Pancreas (tissue), 10 donors: Measurements from ENCODE around the gene APOBEC3H. TPM values are rescaled to one million over a fixed set of nuclear protein-coding genes. Genes with fewer than 3 reads are reported as not detected.
"Not testable (repeated sequence)": the region's sequence is repeated elsewhere in the genome, so short reads cannot be mapped to it uniquely, and the experiment has no call there.

ENCODE experiments used
- ATAC-seq, 4 donors: fragments of 200-7000 bp; cut with Tn5 transposase; one replicate each; pipeline versions ENCODE4 v1.8.0 to v1.9.1; 2020; ENCODE audit warnings: mild to moderate bottlenecking in 4 of 4, moderate library complexity in 4 of 4
- DNase-seq, 6 donors: peaks; one replicate each; pipeline ENCODE4 v3.0.0-alpha.2; 2020
- FAIRE-seq: peaks from 2 replicates; lab custom pipeline; 2012; peaks lifted over from hg19 to GRCh38; lab: Jason Lieb, UNC
- H3K27ac ChIP-seq, 4 donors: fragments of 200-600 bp; sonication (generic); 1 replicate in 3 of 4; 2 replicates in 1 of 4; pipeline versions ENCODE4 v1.5.0 to v1.8.0; 2020
- H3K27me3 ChIP-seq, 4 donors: fragments of 200-600 bp; one replicate each; pipeline ENCODE4 v1.8.0; 2021
- H3K36me3 ChIP-seq, 3 donors: fragments of 200-600 bp; sonication (generic) in 1 of 3; one replicate each; pipeline versions ENCODE4 v1.5.0 to v1.8.0; 2020 to 2021
- H3K4me1 ChIP-seq, 3 donors: fragments of 200-600 bp; one replicate each; pipeline ENCODE4 v1.8.0; 2021
- H3K4me3 ChIP-seq, 4 donors: fragments of 200-600 bp; sonication (generic) in 2 of 4; one replicate each; pipeline versions ENCODE4 v1.5.0 to v1.8.0; 2020 to 2021
- H3K9me3 ChIP-seq, 4 donors: fragments of 200-600 bp; one replicate each; pipeline ENCODE4 v1.8.0; 2021
- CTCF ChIP-seq, 4 donors: fragments of 200-600 bp; sonication (generic) in 3 of 4; IDR thresholded peaks; one replicate each; pipeline versions ENCODE4 v1.5.0 to v1.8.0; 2021; ENCODE audit warnings: antibody characterized with exemption in 4 of 4
- WGBS, 2 donors: extraction: QIAGEN DNeasy Blood & Tissue Kit; methylation state at CpG; one replicate each; pipeline ENCODE4 v1.1.7; 2013; 5-methylcytosine and 5-hydroxymethylcytosine counted together
- intact Hi-C, 3 donors: fragments of 100-400 bp; cut with DNase I; formaldehyde crosslinking; loops; one replicate each; pipeline versions ENCODE4 v1.11.1 to v1.14.2; 2022
- polyA plus RNA-seq, 2 donors: library from polyadenylated mRNA; stranded (reverse); fragments of 200-250 nt; gene quantifications; one replicate each; pipeline ENCODE4 v1.2.3, GENCODE V29; 2013
- total RNA-seq, 6 donors: library from RNA; stranded (reverse); fragmentation: NEBNext Ultra II Directional in 4 of 6; extraction: Animal tissue kit (Norgen Biotek cat#: 25700) in 4 of 6; gene quantifications; one replicate each; pipeline versions ENCODE4 v1.2.1 to v1.2.4, GENCODE V29; 2021 to 2023
- donor health status: healthy with polysubstance abuse.
- donor health status: DM: no; HTN: no; CAD: no; lungs with moderate emphysema.
- donor health status: DM: no; HTN: no; CAD: no.
- donor health status: control.
- donor health status: control.
- donor health status: Bipolar disorder and iron deficiency.
- donor health status: DM: yes; HTN: yes; CAD: no.
- donor health status: DM: no; HTN: no; CAD: no.
- donor health status: DM: no; HTN: no; CAD: no.
- donor health status: DM: yes; HTN: yes; CAD: no.

APOBEC3H gene
- total and polyA plus RNA-seq, 8 donors: 0.14 to 0.21 (median 0.16) TPM; not detected in 4

GRCh38 chr22:39078329-39078728 is 18.7 kb upstream of the APOBEC3H start:
- ATAC-seq (no peak), DNase-seq (no peak), FAIRE-seq (no peak)
- intact Hi-C loops: no loop called here
- Histone ChIP-seq H3K4me3 (peak overlapping the region in 1 of 4 donors; percentile 37), H3K27me3 (no peaks in the 10 kb centered on the region), H3K36me3 (no peaks in the 10 kb centered on the region), H3K4me1 (no peaks in the 10 kb centered on the region), H3K27ac (no peak overlapping the region), H3K9me3 (no peaks in the 10 kb centered on the region)
- 79 to 86% methylated on average over 8 of the region's 8 CpGs for WGBS, 2 donors
- TF ChIP-seq CTCF (IDR thresholded peaks at IDR 0.05): no peak

GRCh38 chr22:39079054-39079637 is 17.9 kb upstream of the APOBEC3H start:
- DNase-seq, H3K36me3 ChIP-seq, intact Hi-C loops, H3K27me3 ChIP-seq, H3K9me3 ChIP-seq, FAIRE-seq, ATAC-seq, H3K4me3 ChIP-seq, H3K4me1 ChIP-seq, H3K27ac ChIP-seq: not testable (repeated sequence)
- 76 to 83% methylated on average over 19 to 22 of the region's 24 CpGs for WGBS, 2 donors

DNA sequence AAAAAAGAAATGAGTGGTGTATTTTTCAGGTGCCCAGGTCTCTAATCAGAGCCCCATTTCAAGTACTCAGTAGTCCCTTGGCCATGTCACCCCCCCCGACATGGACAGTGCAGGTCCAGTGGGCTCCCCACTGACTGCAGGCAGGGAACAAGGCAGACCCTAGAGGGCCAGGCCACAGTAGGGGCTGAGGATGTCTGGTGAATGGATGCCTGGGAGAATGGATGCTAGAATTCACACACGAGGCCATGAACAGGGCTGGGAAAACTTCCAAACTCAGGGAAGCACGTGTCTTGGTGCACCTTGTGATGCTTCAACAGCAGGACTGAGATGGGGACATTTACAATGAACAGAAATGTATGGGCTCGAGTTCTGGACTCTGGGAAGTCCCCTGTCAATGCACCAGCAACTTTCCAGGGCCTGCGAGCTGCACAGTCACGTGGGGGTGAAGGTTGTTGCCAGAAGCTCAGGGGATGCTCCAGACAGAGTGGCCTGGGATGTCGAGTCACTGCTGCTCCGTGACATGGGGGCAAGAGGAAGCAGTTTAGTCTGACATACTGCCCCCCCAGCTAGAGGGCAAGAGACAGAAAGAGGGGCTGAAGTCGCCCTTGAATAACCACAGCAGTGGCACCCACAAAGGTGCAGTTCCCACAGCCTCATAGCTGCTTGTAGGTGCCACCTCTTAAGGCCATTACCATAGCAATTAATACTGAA is 16.8 kb upstream of the APOBEC3H start:
- TF ChIP-seq CTCF (IDR thresholded peaks at IDR 0.05): no peak
- ATAC-seq: no peak
- intact Hi-C loops: no loop called here
- Histone ChIP-seq H3K4me1 (no peaks in the 10 kb centered on the region), H3K36me3 (no peaks in the 10 kb centered on the region), H3K9me3 (no peaks in the 10 kb centered on the region), H3K27me3 (no peaks in the 10 kb centered on the region), H3K27ac (no peak overlapping the region), H3K4me3 (no peak overlapping the region)
- no peak for FAIRE-seq
- WGBS, 2 donors: 57 to 75% methylated on average over 9 of the region's 9 CpGs
- DNase-seq: no peak

- ATAC-seq (no peak), FAIRE-seq (no peak), DNase-seq (no peak)
- no peaks in the 10 kb centered on the region for H3K36me3 ChIP-seq
- H3K27ac ChIP-seq: no peak overlapping the region
- no peak for TF ChIP-seq CTCF (IDR thresholded peaks at IDR 0.05)
- H3K4me3 ChIP-seq: no peak overlapping the region
- 76 to 77% methylated on average over 12 of the region's 12 CpGs for WGBS, 2 donors
- intact Hi-C loops: no loop called here
- H3K4me1 ChIP-seq: no peaks in the 10 kb centered on the region
- H3K9me3 ChIP-seq: no peaks in the 10 kb centered on the region
- H3K27me3 ChIP-seq: no peaks in the 10 kb centered on the region
Observed at GRCh38 chr22:39081016-39081415, 16.0 kb upstream of the APOBEC3H start.

GRCh38 chr22:39081598-39081997 is 15.4 kb upstream of the APOBEC3H start:
- DNase-seq: no peak
- FAIRE-seq: no peak
- intact Hi-C loops: no loop called here
- Histone ChIP-seq H3K27ac (no peak overlapping the region), H3K9me3 (no peaks in the 10 kb centered on the region), H3K27me3 (no peaks in the 10 kb centered on the region), H3K4me3 (no peak overlapping the region), H3K36me3 (no peaks in the 10 kb centered on the region), H3K4me1 (no peaks in the 10 kb centered on the region)
- no peak for TF ChIP-seq CTCF (IDR thresholded peaks at IDR 0.05)
- ATAC-seq: no peak
- 71 to 73% methylated on average over 8 of the region's 8 CpGs for WGBS, 2 donors
